VCaP (cell line): ENCODE measurements around the gene PPIA.
A peak's percentile ranks its signal among the peaks of the same experiment; 100 is the strongest.

Source experiments
- H3K27ac ChIP-seq: fragments of 450-650 bp; 2 replicates; pipeline ENCODE4 v1.5.1; 2017
- CTCF ChIP-seq: fragments of 450-650 bp; conservative IDR thresholded peaks from 2 replicates; pipeline ENCODE4 v1.5.1; 2017; ENCODE audit warnings: mild to moderate bottlenecking, moderate library complexity

PPIA gene

GRCh38 chr7:44794331-44794730 is 2.1 kb upstream of the PPIA start:
- TF ChIP-seq CTCF: no peak
- no peak overlapping the region for H3K27ac ChIP-seq

GRCh38 chr7:44796034-44796503 is 412 bp upstream of the PPIA start:
- H3K27ac ChIP-seq: peak overlapping the region; percentile 99
- no peak for TF ChIP-seq CTCF

- H3K27ac ChIP-seq: peak overlapping the region; percentile 99
- TF ChIP-seq CTCF: peak; percentile 70
These were observed 1.1 kb downstream of the PPIA start for GRCh38 chr7:44797329-44798258.

GRCh38 chr7:44798649-44799305 is 2.3 kb downstream of the PPIA start:
- peak overlapping the region; percentile 99 for H3K27ac ChIP-seq

GRCh38 chr7:44799939-44800338 is 3.5 kb downstream of the PPIA start:
- H3K27ac ChIP-seq: peak overlapping the region; percentile 2; the same call in 1 of the 2 replicates
- no peak for TF ChIP-seq CTCF

More at GRCh38 chr7:44798649-44799305, 2.3 kb downstream of the PPIA start:
- no peak for TF ChIP-seq CTCF

- H3K27ac ChIP-seq: no peak overlapping the region; the same call in 1 of the 2 replicates
- no peak for TF ChIP-seq CTCF
These were observed 5.4 kb downstream of the PPIA start for GRCh38 chr7:44801890-44802289.

GRCh38 chr7:44802418-44803025 is 6.0 kb downstream of the PPIA start:
- TF ChIP-seq CTCF: no peak
- H3K27ac ChIP-seq: no peak overlapping the region

GRCh38 chr7:44803828-44804519 is 7.5 kb downstream of the PPIA start:
- peak overlapping the region; percentile 14; the same call in 1 of the 2 replicates for H3K27ac ChIP-seq
